Vagina (tissue), 2 donors: Measurements from ENCODE around the gene IBA57. TPM values are rescaled to one million over a fixed set of nuclear protein-coding genes. Genes with fewer than 3 reads are reported as not detected.

Experiments
- DNase-seq, 2 donors: peaks; one replicate each; pipeline ENCODE4 v3.0.0-alpha.2; 2017; ENCODE audit errors: extremely low spot score in 2 of 2
- H3K27ac ChIP-seq: fragments of 200-600 bp; sonication (generic); one replicate; pipeline ENCODE4 v1.5.1; 2019
- H3K27me3 ChIP-seq: fragments of 200-600 bp; sonication (generic); one replicate; pipeline ENCODE4 v1.5.1; 2019
- H3K36me3 ChIP-seq, 2 donors: fragments of 200-600 bp; sonication (generic); one replicate each; pipeline ENCODE4 v1.5.1; 2017 to 2019
- H3K4me1 ChIP-seq: fragments of 200-600 bp; sonication (generic); one replicate; pipeline ENCODE4 v1.5.1; 2019
- H3K4me3 ChIP-seq, 2 donors: fragments of 200-600 bp; sonication (generic); 1 replicate in 1 of 2; 2 replicates in 1 of 2; pipeline ENCODE4 v1.5.1; 2016 to 2019
- H3K9me3 ChIP-seq: fragments of 200-600 bp; sonication (generic); one replicate; pipeline ENCODE4 v1.5.1; 2019
- POLR2A ChIP-seq, 2 donors: fragments of 450-650 bp; IDR thresholded peaks; one replicate each; pipeline ENCODE4 v1.6.1; 2017; ENCODE audit warnings: antibody characterized with exemption in 2 of 2, mild to moderate bottlenecking in 2 of 2, moderate library complexity in 2 of 2
- POLR2AphosphoS5 ChIP-seq, 2 donors: sonication (generic); formaldehyde crosslinking; IDR thresholded peaks; one replicate each; pipeline ENCODE4 v1.9.0; 2017; ENCODE audit warnings: antibody characterized with exemption in 2 of 2, mild to moderate bottlenecking in 2 of 2, low read depth in 1 of 2; ENCODE audit not compliant: insufficient read depth in 1 of 2
- intact Hi-C: fragments of 100-400 bp; cut with DNase I; formaldehyde crosslinking; loops from one replicate; pipeline ENCODE4 v1.15.1; 2023
- total RNA-seq: library from RNA; depleted of rRNA; stranded (reverse); fragments of >200 nt; gene quantifications from one replicate; pipeline ENCODE4 v1.2.3, GENCODE V29; 2016
- TF ChIP-seq, protein P1 (sequence below), 3 experiments: fragments of 450-650 bp in 2 of 3; fragments of 200-600 bp in 1 of 3; sonication (generic) in 1 of 3; IDR thresholded peaks; one replicate each; pipeline ENCODE4 v1.5.1; 2017 to 2019; ENCODE audit warnings: antibody characterized with exemption in 3 of 3, mild to moderate bottlenecking in 2 of 3, moderate library complexity in 2 of 3

IBA57 gene
- total RNA-seq, 1 donor from 2014 or later, result 3.4 TPM

DNA sequence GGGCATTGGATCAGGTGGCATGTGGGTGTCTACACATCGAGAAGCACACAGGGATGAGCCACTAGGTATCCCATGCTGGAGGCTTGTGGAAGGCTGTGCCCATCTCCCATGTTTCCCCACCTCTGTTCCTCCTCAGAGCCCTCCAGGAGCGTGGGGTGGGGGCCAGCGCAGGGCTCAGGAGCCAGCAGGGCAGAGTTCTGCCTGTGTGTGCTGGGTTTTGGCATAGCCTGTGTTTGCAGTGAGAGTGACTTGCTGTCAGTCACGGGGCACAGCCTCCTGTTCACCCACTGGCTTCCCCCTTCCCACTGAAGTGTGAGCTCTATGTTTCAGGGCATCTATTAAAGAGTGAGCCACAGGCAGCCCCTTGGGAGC lies 10.4 kb downstream of the IBA57 start:
- no peak for DNase-seq
- H3K27ac ChIP-seq, result no peak overlapping the region
- peaks cover 9% of the 10 kb centered on the region for H3K4me1 ChIP-seq
- peaks cover 0 to 10% of the 10 kb centered on the region in 2 donors for H3K36me3 ChIP-seq
- TF ChIP-seq POLR2AphosphoS5 (IDR thresholded peaks at IDR 0.05; ENCODE audit: insufficient read depth in 1 of 2, low read depth in 1 of 2) (no peak), POLR2A (IDR thresholded peaks at IDR 0.05) (no peak)
- TF ChIP-seq, protein P1, sequence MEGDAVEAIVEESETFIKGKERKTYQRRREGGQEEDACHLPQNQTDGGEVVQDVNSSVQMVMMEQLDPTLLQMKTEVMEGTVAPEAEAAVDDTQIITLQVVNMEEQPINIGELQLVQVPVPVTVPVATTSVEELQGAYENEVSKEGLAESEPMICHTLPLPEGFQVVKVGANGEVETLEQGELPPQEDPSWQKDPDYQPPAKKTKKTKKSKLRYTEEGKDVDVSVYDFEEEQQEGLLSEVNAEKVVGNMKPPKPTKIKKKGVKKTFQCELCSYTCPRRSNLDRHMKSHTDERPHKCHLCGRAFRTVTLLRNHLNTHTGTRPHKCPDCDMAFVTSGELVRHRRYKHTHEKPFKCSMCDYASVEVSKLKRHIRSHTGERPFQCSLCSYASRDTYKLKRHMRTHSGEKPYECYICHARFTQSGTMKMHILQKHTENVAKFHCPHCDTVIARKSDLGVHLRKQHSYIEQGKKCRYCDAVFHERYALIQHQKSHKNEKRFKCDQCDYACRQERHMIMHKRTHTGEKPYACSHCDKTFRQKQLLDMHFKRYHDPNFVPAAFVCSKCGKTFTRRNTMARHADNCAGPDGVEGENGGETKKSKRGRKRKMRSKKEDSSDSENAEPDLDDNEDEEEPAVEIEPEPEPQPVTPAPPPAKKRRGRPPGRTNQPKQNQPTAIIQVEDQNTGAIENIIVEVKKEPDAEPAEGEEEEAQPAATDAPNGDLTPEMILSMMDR (IDR thresholded peaks at IDR 0.05), result no peak
- intact Hi-C loops, result no loop called here
- H3K27me3 ChIP-seq, result no peaks in the 10 kb centered on the region
- no peaks in the 10 kb centered on the region for H3K9me3 ChIP-seq
- H3K4me3 ChIP-seq, result no peak overlapping the region

DNA sequence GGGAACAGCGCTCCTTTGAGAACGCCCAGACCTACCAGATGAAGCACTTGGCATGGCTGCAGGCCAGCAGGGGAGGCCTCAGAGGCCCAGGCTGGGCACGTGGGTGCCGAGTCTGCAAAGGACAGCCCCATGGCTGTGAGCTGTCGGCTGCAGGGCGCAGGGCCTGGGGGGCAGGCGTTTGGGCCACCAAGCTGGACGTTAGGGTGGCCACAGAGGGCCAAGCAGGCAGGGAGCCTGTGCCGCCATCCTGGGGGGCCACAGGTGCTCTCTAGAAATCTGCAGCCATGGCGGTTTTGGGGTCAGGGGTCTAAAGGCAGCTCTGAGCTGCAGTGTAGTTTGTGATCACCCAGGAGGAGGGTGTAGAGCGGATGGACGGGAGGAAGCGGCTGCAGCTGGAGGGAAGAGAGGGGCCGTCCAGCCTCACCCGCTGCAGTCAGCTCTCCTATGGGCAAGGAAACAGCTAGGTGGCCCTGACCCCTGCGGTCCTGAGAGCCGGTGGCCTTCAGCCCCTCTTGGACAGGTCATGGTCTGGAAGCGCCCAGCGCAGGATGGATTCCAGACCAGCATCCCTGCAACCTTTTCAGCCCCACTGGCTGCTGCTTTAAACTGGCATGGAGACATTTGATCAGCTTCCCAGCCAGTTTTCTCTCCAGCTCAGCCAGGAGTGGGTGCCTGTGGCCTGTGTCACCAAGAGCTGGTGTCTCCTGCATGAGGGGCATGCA lies 11.0 kb downstream of the IBA57 start:
- H3K4me1 ChIP-seq, result peaks cover 9% of the 10 kb centered on the region
- H3K9me3 ChIP-seq, result no peaks in the 10 kb centered on the region
- H3K27me3 ChIP-seq, result no peaks in the 10 kb centered on the region
- H3K4me3 ChIP-seq, result no peak overlapping the region
- no peak for DNase-seq
- no peak overlapping the region for H3K27ac ChIP-seq
- TF ChIP-seq POLR2A (IDR thresholded peaks at IDR 0.05), result no peak
- TF ChIP-seq, protein P1 (IDR thresholded peaks at IDR 0.05), result no peak
- TF ChIP-seq POLR2AphosphoS5 (IDR thresholded peaks at IDR 0.05; ENCODE audit: insufficient read depth in 1 of 2, low read depth in 1 of 2), result no peak
- intact Hi-C loops, result no loop called here
- H3K36me3 ChIP-seq, result peaks cover 0 to 10% of the 10 kb centered on the region in 2 donors

DNA sequence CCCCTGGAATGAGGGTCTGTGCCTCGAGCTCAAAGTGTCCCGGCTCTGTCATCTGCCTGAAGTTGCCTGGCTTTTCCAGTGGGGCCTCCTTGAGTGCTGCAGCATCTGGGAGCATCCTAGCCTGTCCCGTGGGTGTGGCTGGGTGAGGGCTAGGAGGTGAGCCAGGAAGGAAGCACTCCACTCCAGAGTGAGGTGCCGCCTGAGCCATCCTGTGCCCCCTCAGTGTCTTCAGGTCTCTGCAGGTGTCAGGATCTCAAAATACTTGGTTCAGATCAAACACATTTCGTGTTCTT lies 11.5 kb downstream of the IBA57 start:
- no peak overlapping the region for H3K4me3 ChIP-seq
- no peaks in the 10 kb centered on the region for H3K27me3 ChIP-seq
- no peak overlapping the region for H3K27ac ChIP-seq
- H3K4me1 ChIP-seq, result peaks cover 9% of the 10 kb centered on the region
- intact Hi-C loops, result no loop called here
- TF ChIP-seq, protein P1 (IDR thresholded peaks at IDR 0.05), result no peak
- no peak for TF ChIP-seq POLR2A (IDR thresholded peaks at IDR 0.05)
- no peak for TF ChIP-seq POLR2AphosphoS5 (IDR thresholded peaks at IDR 0.05; ENCODE audit: insufficient read depth in 1 of 2, low read depth in 1 of 2)
- DNase-seq, result no peak
- no peaks in the 10 kb centered on the region for H3K9me3 ChIP-seq
- peaks cover 0 to 10% of the 10 kb centered on the region in 2 donors for H3K36me3 ChIP-seq

DNA sequence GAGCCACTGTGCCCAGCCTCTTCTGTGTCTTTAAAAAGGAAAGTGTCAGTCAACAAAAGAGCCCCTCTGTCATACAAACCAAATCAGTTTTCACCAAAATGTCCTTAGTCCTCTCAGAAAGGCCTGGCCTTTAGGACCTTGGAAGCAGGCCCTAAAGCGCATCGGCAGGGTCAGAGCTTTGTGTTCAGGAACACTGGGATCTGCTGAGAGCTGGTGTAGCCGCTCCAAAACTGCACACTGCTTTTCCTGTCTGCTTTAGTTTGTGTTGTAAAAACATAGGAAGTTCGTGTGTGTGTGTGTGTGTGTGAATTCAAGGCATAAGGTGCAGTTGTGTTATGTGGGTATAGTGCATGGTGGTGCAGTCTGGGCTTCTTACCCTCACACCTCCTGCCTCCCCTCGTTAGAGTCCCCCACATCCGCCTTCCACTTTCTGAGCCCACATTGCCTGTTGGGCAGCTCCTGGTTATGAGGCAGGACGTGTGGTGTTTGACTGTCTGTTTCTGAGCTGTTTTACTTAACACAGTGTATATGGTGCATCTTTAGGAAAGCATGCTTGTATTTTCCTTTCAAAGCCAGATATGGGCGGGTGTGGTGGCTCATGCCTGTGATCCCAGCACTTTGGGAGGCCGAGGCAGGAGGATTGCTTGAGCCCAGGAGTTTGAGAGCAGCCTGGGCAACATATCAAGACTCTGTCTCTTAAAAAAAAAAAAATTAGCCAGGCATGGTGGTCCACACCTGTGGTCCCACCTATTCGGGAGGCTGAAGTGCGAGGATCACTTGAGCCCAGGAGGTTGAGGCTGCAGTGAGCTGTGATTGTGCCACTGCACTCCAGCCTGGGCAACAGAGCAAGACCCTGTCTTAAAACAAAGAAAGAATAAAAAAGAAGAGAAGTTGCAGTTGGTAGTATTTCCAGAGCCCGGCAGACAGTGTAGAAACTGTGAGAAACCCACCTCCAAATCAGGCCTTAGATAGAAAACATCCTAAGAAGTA lies 12.4 kb downstream of the IBA57 start:
- DNase-seq, result no peak
- intact Hi-C loops, result no loop called here

More for the DNA sequence above, 12.4 kb downstream of the IBA57 start:
- H3K27me3 ChIP-seq, result no peaks in the 10 kb centered on the region
- no peak overlapping the region for H3K27ac ChIP-seq
- H3K9me3 ChIP-seq, result no peaks in the 10 kb centered on the region
- TF ChIP-seq, protein P1 (IDR thresholded peaks at IDR 0.05), result no peak
- TF ChIP-seq POLR2A (IDR thresholded peaks at IDR 0.05), result no peak
- TF ChIP-seq POLR2AphosphoS5 (IDR thresholded peaks at IDR 0.05; ENCODE audit: insufficient read depth in 1 of 2, low read depth in 1 of 2), result no peak
- peaks cover 9% of the 10 kb centered on the region for H3K4me1 ChIP-seq
- no peak overlapping the region for H3K4me3 ChIP-seq
- peaks cover 0 to 10% of the 10 kb centered on the region in 2 donors for H3K36me3 ChIP-seq
